ENCODE measurements around the gene TRIM44.
"Not testable (repeated sequence)": the region's sequence is repeated elsewhere in the genome, so short reads cannot be mapped to it uniquely, and the experiment has no call there.

TRIM44 gene

DNA sequence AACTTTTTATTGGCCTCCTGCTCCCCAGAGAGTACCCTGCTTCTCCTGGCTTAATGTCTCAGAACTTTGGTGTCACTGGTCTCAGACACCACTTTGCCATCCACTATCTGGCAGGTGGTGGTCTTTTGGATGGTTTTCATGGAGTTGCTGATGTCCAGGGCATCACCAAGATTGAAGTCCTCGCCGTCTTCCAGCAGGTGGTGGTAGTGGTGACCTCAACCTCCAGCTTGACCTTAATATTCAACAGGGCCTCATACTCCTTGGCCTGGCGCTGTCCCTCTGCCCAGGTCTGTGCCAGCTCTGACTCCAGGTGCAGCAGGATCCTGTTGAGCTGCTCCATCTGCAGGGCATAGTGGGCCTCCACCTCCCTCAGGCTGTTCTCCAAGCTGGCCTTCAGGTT, 197.6 kb downstream of the TRIM44 start:
- not testable (repeated sequence) for FAIRE-seq

DNA sequence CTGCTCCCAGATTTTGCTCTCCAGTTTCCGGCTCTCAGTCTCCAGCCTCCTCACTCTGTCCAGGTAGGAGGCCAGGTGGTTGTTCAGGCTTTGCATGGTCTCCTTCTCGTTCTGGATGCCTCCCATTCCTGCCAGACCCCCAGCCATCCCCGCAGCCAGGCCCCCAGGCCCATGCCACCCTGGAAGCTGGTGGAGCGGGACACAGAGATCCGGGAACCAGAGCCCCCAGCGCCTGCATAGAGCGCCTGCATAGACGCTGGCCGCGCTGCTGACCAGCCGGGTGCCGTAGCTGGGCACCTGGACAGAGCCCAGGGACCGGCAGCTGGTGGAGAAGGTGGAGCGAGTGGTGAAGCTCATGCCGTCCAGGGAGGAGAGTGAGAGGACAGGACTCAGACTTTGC, 198.6 kb downstream of the TRIM44 start:
- FAIRE-seq, result no peak

DNA sequence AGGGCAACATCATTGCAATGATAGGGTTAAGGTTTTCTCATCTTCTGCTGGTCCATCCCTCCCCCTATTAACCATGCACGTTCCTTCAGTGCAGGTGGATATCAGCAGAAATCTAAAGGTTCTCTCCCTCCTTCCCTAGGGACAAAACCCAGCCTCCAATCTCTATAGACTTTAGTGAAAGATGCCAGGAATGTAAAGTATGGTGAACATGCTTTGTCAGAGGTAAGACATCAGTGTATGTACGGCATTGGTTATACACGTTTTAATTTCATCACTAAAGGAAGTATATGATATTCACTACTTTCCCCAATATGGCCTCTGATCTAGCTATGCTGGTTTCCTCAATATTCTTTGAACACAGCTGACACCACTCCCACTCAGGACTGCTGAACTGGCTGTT, 200.1 kb downstream of the TRIM44 start:
- no peak for FAIRE-seq

DNA sequence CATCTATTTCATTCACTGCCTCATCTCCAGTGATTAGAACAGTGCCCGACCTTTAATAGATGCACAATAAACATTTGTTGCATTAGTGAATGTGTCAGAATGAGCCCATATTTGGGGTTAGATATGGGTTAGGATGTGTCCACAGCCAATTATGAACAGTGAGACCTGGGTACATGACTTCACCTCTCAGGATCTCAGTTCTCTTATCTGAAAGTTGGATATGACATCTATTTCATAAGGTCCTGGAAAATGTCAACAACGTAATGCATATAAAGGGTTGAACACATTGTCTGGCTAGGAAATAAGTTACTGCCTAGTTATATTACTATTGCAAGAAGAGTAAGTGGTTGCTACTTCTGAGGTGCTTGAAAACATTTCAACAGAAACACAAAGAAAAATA, 201.6 kb downstream of the TRIM44 start:
- FAIRE-seq, result no peak

DNA sequence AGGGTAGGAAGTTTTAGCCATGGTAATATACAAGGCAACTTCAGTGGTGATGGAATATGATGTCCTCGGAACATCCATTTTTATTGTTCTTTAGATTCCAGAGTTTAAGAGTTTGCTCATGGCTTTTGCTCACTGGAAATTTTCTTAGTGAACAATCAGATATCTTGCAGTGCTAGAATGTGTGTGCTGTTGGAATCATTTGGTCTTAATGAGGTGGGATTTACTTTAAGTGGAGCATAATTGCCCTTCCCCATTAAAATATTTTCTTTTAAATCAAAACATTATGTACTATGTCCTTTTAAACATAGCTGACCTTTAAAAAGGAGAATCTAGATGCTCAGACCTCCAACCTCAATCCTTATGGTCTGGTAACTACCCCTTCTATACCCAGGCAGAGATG, 204.0 kb downstream of the TRIM44 start:
- no peak for FAIRE-seq

Measured in endometrium (tissue), 2 donors.